Stimulated activated CD4-positive, alpha-beta T cell treated with anti-CD3 and anti-CD28 coated beads, Interleukin-1b, Interleukin-23, amount 100 ng/mL, for 4 hours (primary cell): ENCODE results near the gene ADNP2.

Experiments used
- DNase-seq, 2 donors: peaks; one replicate each; pipeline ENCODE4 v3.0.0-alpha.2; 2020; ENCODE audit warnings: low read depth in 2 of 2

Gene ADNP2

GRCh38 chr18:80170395-80171053 is 61.5 kb downstream of the ADNP2 start:
- no peak for DNase-seq

DNA sequence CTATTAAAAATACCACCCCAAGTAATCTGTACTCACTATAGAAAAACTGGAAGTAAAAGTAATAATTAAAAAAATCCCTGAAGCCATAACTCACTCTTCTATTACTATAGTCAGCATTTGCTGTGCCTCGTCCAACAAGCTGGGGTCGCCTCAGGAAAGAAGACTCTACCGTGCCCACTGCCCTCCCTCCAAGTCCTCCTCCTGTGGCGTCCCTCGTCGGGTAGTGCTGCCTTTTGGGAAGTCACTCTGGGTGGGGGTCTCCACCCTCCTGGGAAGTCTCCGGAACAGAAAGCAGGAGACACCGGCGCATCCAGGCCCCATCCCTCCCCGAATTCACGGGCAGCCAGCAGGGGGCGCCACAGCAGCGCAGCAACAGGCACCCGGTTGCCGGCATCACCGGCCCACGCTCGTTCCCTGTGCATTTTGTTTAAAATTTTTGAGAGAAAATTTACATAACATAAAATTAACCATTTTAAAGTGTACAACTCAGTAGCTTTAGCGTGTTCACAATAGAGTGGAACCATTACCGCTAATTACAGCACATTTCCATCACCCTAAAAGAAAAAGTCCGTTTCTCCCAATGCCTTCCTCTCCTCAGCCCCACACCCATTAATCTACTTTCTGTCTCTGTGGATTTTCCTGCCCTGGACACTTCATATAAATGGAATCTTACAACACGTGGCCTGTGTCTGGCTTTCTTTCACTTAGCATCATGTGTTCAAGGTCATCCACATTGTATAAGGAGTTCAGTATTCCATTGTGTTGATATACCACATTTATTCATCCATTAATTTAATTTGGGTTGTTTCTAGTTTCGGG is 62.2 kb downstream of the ADNP2 start:
- DNase-seq = peak in 1 of 2 donors; percentile 38

- no peak for DNase-seq
Observed at GRCh38 chr18:80172056-80172455, 63.0 kb downstream of the ADNP2 start.

- DNase-seq = no peak
Observed at GRCh38 chr18:80173060-80173459, 64.0 kb downstream of the ADNP2 start.

DNA sequence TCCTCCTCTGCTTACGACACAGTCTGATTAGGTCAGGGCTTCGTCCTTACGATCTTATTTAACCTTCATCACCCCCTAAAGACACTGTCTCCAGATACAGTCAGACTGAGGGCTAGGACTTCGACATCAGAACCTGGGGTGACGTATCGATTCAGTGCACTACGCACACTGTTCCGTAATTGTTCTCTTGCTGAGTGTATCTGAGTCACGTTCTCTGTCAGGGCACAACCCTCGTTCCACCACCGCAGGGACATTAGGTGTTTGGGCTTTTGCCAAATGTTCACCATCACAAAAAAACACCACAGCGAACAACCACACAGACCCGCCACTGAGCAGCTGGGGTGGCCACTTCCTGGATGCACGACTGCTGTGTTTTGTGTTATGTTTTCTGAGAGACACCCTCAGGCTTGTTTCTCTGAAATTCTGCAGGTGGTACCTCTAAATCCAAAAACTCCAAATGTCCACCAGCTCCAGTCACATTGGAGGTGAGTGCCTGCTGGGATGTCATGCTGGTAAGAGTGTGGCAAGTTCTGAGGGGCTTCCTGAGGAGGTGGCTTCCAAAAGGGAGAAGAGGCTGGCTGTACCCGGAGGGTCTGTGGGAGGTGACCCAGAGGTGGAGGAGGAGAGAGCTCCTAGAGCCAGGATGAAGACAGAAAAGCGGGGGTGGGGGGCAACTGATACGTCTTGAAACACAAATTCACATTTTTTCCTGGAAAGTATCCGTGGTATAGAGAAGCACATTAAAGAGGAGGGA is 66.6 kb downstream of the ADNP2 start:
- no peak for DNase-seq

DNA sequence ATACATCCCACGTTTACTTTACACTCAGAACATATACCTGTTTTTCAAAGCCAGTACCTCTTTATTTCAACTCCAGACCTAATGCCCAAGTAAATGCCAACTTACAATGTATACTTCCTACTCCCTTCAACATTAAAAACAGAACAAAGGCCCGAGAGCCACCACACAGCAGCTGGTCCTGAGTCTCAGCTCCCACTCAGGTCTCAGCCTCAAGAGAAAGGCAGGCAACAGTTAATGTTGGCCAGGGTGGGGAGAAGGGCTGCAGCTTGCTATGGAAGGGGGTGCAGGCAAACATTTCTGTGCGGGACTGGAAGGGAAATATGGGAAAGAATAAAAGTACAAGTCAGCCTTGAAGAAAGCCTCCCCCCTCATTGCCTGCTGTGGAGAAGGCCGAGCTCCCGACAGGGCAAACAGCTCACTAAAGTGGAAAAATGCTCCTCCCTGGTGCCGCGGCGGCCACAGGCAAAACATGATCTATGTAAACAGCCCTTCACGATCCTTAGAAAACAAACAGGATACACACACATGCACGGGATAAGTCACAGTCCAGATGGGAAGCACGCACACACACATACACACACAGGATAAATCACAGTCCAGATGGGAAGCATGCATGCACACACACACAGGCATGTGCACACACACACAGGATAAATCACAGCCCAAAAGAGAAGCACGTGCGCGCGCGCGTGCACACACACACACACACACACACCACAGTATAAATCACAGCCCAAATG is 67.4 kb downstream of the ADNP2 start:
- no peak for DNase-seq

- no peak for DNase-seq
Observed at GRCh38 chr18:80177128-80177527, 68.1 kb downstream of the ADNP2 start.

- no peak for DNase-seq
Observed at GRCh38 chr18:80178935-80179818, 70.1 kb downstream of the ADNP2 start.

- no peak for DNase-seq
Observed at GRCh38 chr18:80179857-80180558, 70.9 kb downstream of the ADNP2 start.

GRCh38 chr18:80180778-80181564 is 71.9 kb downstream of the ADNP2 start:
- no peak for DNase-seq

- no peak for DNase-seq
Observed at GRCh38 chr18:80181642-80182461, 72.8 kb downstream of the ADNP2 start.

DNA sequence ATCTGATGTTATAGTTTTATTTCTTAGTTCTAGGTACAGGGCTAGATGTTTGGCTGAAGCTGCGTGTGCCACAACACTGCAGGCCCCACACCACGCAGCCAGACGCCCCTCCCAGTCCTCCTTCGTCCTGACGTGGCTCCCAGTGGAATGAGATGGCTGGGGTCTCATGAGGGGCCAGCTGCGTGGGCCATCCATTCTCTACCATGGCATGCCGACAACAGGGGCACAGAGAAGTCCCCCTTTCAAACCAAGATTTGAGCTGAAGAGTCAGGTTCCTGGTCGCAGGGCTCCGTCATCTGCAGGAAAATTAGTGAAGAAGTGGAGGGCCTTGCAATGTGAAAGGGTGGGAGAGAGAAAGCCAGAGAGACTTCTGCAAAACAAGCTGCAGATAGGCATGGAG is 73.8 kb downstream of the ADNP2 start:
- DNase-seq = no peak

- DNase-seq = no peak
Observed at GRCh38 chr18:80183273-80184050, 74.4 kb downstream of the ADNP2 start.

DNA sequence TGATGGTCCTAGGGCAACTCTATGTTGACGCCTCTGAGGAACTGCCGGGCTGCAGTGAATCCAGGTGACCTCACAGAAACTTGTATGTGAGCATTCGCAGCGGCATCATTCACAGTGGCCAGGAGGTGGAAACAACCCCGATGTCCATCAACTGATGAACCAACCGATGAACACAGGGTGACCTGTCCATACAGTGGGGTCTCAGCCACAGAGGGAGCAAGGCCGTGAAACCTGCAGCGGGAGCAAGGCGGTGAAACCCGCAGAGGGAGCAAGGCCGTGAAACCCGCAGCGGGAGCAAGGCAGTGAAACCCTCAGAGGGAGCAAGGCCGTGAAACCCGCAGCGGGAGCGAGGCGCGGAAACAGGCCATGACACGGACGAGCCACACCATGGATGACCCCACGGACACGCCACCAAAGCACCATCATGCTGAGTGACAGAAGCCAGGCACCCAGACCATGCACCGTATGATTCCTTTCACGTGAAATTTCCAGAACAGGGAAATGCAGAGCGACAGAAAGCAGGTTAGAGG is 75.2 kb downstream of the ADNP2 start:
- DNase-seq = no peak

DNA sequence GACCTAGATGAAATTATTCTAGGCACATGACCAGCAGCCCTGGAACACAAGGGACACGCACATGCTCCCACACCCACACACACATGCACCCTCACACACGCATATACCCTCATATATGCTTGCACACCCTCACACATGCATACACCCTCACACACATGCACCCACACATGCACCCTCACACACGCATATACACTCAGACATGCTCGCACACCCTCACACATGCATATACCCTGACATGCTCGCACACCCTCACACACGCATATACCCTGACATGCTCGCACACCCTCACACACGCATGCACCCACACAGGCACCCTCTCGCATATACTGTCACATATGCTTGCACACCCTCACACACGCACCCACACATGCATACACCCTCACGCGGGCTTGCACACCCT is 76.5 kb downstream of the ADNP2 start:
- DNase-seq = no peak

DNA sequence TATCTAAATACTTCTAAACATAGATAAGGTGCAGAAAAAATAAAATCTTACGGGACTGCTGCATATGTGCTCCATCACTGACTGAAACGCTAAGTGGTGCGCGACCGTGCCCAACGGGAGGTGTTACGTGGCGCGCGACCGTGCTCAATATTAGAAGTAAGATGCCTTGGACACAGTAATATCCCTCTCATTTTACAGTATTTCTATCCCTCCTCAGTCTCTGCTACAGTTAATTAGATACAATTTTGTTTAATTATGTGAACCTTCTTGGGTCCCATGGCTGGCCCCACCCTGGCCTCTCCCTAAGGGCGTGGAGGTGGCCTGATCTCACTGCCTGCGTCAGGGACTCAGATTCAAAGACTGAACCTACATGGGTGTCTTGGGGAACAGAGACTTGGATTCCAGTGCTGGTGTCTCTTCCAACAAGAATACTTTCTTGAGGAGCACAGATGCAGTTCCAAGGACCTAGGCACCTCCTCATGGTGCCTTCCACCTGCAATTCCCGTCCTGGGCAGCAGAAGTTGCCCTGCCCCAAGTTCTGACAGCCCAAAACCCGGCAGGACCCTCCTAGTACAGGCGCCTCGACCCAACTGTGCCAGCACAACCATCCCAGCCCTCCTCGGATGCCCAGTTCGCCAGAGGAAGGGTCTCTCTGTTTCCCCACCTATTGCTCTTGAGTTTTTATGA is 79.0 kb downstream of the ADNP2 start:
- DNase-seq = no peak
